Measurements from ENCODE around the gene RTP2. TPM values are rescaled to one million over a fixed set of nuclear protein-coding genes. Genes with fewer than 3 reads are reported as not detected.
A peak's percentile ranks its signal among the peaks of the same experiment; 100 is the strongest.

The RTP2 gene
- total and polyA plus RNA-seq, 9 donors = not detected

DNA sequence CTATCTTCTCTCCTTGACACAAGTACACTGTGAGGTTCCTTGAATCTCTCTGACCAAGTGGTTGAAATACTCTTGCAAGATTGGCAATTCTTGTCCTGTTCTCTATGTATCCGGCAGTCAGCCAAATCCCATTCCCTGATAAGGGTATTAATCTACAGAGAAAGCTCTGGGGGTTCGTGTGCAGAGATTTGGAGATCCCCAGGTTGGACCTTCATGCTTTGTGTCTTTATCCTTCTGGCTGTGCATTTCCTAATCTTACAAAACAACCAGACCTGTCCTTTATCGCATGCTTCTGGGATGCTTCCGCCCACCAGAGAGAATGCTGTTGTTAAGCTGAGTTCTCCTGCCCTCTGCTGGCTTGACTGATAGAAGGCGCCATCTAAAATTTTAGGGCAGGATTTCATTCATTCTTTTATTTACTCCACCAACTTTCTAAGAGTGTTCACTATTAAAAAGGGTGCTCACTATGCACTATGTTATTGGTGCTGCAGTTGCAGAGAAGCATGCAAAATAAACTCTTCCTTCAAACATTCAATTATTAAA is 23.6 kb downstream of the RTP2 start:
- H3K36me3 ChIP-seq (ENCODE audit: control insufficient read depth, insufficient read depth, low read length) = no peaks in the 10 kb centered on the region
- H3K4me1 ChIP-seq (ENCODE audit: control insufficient read depth, insufficient read depth, low read length) = no peaks in the 10 kb centered on the region
- no peak overlapping the region for H3K27ac ChIP-seq (ENCODE audit: low read length)
- no peaks in the 10 kb centered on the region for H3K27me3 ChIP-seq (ENCODE audit: control insufficient read depth, insufficient read depth, low read length)
- WGBS (ENCODE audit: insufficient coverage) = 11% methylated on average over 3 of the region's 5 CpGs
- peak; percentile 46 for DNase-seq
- no peak overlapping the region for H3K4me3 ChIP-seq (ENCODE audit: low read length)
- no peaks in the 10 kb centered on the region for H3K9me3 ChIP-seq (replicated peaks; ENCODE audit: control insufficient read depth, low read depth, low read length)

DNA sequence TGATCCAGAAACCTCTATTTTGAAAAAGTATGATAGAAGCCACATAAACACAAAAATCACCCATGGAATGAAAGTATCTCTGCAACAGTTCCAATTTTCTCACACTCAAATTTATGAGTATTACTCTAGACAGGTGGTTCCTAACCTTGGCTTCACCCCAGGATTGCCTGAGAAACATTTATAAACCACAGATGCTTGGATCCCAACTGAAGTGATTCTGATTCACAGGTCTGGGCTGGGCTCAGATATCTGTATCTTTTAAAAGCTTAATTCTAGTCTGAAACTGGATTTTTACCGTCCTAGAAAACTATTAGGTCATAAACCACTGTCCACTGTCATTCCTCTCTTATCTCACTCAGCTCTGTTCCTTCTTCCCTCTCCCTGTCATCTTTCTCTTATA is 24.8 kb downstream of the RTP2 start:
- DNase-seq = no peak
- 42% methylated on average over 1 of the region's 1 CpG for WGBS (ENCODE audit: insufficient coverage)
- H3K4me1 ChIP-seq (ENCODE audit: control insufficient read depth, insufficient read depth, low read length) = no peaks in the 10 kb centered on the region
- no peaks in the 10 kb centered on the region for H3K27me3 ChIP-seq (ENCODE audit: control insufficient read depth, insufficient read depth, low read length)
- H3K4me3 ChIP-seq (ENCODE audit: low read length) = no peak overlapping the region
- no peaks in the 10 kb centered on the region for H3K9me3 ChIP-seq (replicated peaks; ENCODE audit: control insufficient read depth, low read depth, low read length)
- no peaks in the 10 kb centered on the region for H3K36me3 ChIP-seq (ENCODE audit: control insufficient read depth, insufficient read depth, low read length)
- no peak overlapping the region for H3K27ac ChIP-seq (ENCODE audit: low read length)

DNA sequence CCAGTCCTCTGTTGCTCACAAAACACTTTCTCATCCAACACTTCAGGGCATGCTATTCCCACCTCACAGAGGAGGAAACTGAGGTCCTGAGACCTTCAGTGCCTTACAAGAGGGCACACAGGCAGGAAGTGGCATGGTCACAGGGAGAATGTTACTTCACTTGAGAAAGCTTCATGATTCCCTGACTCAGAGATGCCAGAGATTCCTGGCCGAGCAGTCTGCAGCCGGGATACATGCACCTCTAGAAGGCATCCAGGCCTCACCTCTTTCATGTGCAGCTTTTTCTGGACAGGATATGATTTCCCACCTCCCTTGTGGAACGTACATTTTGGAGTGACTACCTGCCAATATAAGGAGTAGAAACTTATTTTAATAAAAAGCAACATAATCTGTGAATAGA is 29.3 kb downstream of the RTP2 start:
- DNase-seq = no peak
- 67% methylated on average over 2 of the region's 3 CpGs for WGBS (ENCODE audit: insufficient coverage)
- no peaks in the 10 kb centered on the region for H3K4me1 ChIP-seq (ENCODE audit: control insufficient read depth, insufficient read depth, low read length)
- H3K4me3 ChIP-seq (ENCODE audit: low read length) = no peak overlapping the region
- no peaks in the 10 kb centered on the region for H3K9me3 ChIP-seq (replicated peaks; ENCODE audit: control insufficient read depth, low read depth, low read length)
- H3K27ac ChIP-seq (ENCODE audit: low read length) = no peak overlapping the region
- H3K36me3 ChIP-seq (ENCODE audit: control insufficient read depth, insufficient read depth, low read length) = no peaks in the 10 kb centered on the region
- peaks cover 4% of the 10 kb centered on the region for H3K27me3 ChIP-seq (ENCODE audit: control insufficient read depth, insufficient read depth, low read length)

DNA sequence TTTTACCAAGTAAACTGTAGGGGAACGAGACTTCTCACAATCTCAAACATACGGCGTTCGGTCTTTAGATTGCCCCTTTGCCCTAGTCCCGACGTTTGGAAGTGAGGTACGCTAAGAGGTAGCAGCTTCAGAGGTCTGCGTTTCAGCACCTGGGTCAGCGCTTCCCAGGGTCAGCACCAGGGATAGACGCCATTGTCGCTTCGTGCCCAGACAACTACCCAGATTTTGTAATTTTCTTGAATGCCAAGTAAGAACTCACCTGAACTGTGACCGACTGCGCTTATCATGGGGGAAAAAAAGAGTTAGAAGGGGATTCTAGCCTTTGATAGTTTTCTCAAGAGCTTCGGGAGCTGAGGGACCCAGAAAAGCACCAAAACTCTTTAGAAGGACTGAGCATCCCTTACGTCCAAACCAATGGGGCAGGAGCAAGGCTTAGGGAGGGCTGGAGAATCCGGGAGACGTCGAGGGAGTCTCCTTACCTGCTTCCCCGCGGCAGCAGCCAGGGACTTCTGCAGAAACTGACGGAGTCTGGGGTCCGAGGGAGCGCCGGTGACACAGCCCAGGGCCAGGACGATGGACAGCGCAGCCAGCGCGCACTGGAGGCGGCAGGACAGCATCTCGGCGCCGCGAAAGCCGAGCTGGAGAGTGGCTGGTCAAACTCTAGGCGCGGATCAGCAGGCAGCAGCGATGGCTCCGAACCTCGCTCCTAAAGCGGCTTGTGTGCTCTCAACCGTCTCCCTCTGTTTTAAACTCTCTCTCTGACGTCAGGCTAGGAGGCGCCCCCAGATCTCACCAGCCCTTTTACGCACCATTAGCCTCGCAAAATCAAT is 32.5 kb downstream of the RTP2 start, which contains the start of gene SST:
TSS of gene SST (minus strand) at position 720 of the 830 bp plus-strand sequence. CDS start at position 617, 103 bp downstream.
- no peak within 1 kb of the TSS for H3K27ac ChIP-seq (ENCODE audit: low read length)
- no peaks in the 10 kb centered on the region for H3K9me3 ChIP-seq (replicated peaks; ENCODE audit: control insufficient read depth, low read depth, low read length)
- WGBS (ENCODE audit: insufficient coverage) = 6% methylated on average over 35 of the region's 46 CpGs
- peaks cover 4% of the 10 kb centered on the region for H3K27me3 ChIP-seq (ENCODE audit: control insufficient read depth, insufficient read depth, low read length)
- H3K4me3 ChIP-seq (ENCODE audit: low read length) = no peak within 1 kb of the TSS
- no peaks in the 10 kb centered on the region for H3K36me3 ChIP-seq (ENCODE audit: control insufficient read depth, insufficient read depth, low read length)
- DNase-seq = peak; percentile 64
- H3K4me1 ChIP-seq (ENCODE audit: control insufficient read depth, insufficient read depth, low read length) = no peaks in the 10 kb centered on the region

DNA sequence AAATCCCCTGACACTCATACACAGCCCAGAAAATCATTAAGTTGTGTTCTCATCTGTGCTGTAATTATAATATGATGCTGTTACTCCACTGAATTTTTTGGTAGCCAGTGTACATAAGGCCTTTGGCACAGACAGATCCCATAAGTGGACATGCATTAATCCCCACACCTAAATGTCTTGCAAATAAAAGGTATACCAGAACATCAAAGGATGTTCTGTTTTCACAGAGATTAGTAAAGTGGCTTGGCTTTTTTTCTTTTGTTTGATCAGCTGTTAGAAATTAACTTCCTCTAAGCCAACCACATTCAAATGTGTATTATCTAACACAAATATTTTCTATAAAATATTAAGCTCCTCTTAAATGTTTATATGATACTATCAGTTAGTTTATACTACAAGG is 34.8 kb downstream of the RTP2 start:
- Histone ChIP-seq H3K27me3 (ENCODE audit: control insufficient read depth, insufficient read depth, low read length) (peaks cover 4% of the 10 kb centered on the region), H3K27ac (ENCODE audit: low read length) (no peak overlapping the region), H3K9me3 (replicated peaks; ENCODE audit: control insufficient read depth, low read depth, low read length) (no peaks in the 10 kb centered on the region), H3K4me3 (ENCODE audit: low read length) (no peak overlapping the region), H3K36me3 (ENCODE audit: control insufficient read depth, insufficient read depth, low read length) (no peaks in the 10 kb centered on the region), H3K4me1 (ENCODE audit: control insufficient read depth, insufficient read depth, low read length) (no peaks in the 10 kb centered on the region)
- no peak for DNase-seq

DNA sequence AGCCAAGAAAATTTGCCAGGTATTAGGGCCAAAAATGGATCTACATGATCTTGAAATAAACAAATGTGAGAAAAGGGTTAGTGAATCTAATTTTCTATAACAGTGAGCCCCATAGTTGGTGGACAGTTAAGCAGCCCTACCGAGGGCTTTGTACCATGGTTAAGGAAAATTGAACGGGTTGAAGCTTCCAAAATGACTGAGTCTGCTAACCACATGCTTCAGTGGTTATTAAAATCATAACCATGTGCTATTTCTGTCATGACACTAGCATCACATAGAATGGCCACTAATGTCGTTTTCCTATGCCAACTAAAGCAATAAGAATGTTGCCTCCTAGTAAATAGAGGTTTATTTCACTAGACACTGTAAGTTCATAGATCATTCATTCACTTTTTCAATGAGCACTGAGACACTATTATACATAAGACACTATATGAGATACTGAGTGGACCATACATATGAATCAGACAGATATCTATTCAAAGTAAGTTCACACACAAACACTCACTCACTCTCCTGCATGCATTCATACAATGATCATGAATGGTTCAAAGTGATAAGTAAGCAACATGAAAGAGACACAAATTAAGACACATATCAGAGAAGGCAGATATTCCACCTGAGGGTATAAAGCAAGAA is 36.5 kb downstream of the RTP2 start:
- H3K27me3 ChIP-seq (ENCODE audit: control insufficient read depth, insufficient read depth, low read length) = peaks cover 4% of the 10 kb centered on the region

DNA sequence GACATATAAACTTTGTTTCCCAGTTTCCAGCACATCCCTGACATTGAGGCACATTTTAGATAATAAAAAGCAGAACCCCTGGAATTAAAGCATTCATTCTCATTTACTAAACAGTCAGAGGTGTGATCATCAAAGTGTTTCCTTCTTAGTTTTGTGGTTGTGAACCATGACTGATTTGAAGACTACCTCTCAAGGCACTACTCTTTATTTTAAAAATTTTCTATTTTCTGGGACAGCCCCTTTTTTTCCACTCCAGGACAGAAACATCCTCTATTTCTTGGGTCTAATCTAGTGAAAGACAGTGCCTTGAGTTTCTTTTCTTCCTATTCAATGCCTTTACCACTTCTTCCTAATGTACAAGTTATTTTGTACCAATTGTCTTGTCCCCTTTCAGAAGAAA is 37.3 kb downstream of the RTP2 start:
- no peak overlapping the region for H3K27ac ChIP-seq (ENCODE audit: low read length)
- DNase-seq = no peak
- H3K27me3 ChIP-seq (ENCODE audit: control insufficient read depth, insufficient read depth, low read length) = peaks cover 2% of the 10 kb centered on the region
- H3K4me3 ChIP-seq (ENCODE audit: low read length) = no peak overlapping the region
- no peaks in the 10 kb centered on the region for H3K36me3 ChIP-seq (ENCODE audit: control insufficient read depth, insufficient read depth, low read length)
- no peaks in the 10 kb centered on the region for H3K9me3 ChIP-seq (replicated peaks; ENCODE audit: control insufficient read depth, low read depth, low read length)
- H3K4me1 ChIP-seq (ENCODE audit: control insufficient read depth, insufficient read depth, low read length) = no peaks in the 10 kb centered on the region

More for the DNA sequence above, 36.5 kb downstream of the RTP2 start:
- H3K4me1 ChIP-seq (ENCODE audit: control insufficient read depth, insufficient read depth, low read length) = no peaks in the 10 kb centered on the region
- no CpG with 5 or more reads among the region's 3 CpGs for WGBS (ENCODE audit: insufficient coverage)
- H3K4me3 ChIP-seq (ENCODE audit: low read length) = no peak overlapping the region
- no peak overlapping the region for H3K27ac ChIP-seq (ENCODE audit: low read length)
- no peak for DNase-seq
- no peaks in the 10 kb centered on the region for H3K36me3 ChIP-seq (ENCODE audit: control insufficient read depth, insufficient read depth, low read length)
- no peaks in the 10 kb centered on the region for H3K9me3 ChIP-seq (replicated peaks; ENCODE audit: control insufficient read depth, low read depth, low read length)

DNA sequence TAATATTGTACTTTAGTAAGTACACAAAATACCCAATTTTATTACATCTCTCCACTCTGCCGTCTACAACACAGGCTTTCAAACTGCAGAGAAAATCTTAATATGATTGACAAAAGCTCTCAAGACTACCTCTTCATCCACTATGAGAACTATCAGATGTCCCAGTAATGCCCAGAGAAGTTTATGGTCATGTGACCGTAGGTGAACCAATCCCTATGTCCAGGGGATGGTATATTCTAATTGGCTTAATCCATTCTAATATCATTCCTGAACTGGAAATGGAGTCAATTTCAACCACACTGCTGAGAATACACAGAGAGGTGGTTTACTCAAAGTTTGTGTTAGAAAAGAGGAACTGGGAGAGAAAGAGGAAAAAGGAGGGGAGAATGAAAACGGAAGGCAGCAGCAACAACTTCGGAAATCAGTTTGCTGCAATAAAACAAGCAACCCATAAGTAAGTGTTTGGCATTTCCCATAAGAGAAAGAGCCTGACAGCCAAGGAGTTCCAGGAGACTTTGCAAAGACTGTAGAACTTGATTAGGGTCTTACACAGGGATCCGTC is 39.4 kb downstream of the RTP2 start:
- no peaks in the 10 kb centered on the region for H3K27me3 ChIP-seq (ENCODE audit: control insufficient read depth, insufficient read depth, low read length)
- no CpG with 5 or more reads among the region's 5 CpGs for WGBS (ENCODE audit: insufficient coverage)
- no peak overlapping the region for H3K27ac ChIP-seq (ENCODE audit: low read length)

DNA sequence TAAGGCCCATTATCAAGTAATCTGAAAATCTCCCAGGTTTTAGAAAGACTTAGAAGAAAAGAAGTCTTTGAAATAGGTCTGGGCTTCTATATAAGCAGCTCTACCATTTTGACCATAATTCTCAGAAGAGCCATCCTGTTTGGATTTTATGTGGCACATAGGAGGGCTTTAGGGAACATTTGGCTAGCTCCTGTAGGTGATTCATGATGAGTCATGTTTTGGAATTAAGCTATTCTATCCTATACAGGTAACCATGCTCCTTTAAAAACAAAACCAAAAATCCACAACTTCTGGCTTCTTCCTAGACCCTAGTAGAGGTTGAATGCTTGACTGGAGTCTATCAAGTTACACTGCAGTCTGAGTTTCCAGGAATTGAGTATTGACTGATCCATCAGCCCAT is 41.1 kb downstream of the RTP2 start:
- Histone ChIP-seq H3K36me3 (ENCODE audit: control insufficient read depth, insufficient read depth, low read length) (no peaks in the 10 kb centered on the region), H3K4me1 (ENCODE audit: control insufficient read depth, insufficient read depth, low read length) (no peaks in the 10 kb centered on the region), H3K27ac (ENCODE audit: low read length) (no peak overlapping the region), H3K4me3 (ENCODE audit: low read length) (no peak overlapping the region), H3K27me3 (ENCODE audit: control insufficient read depth, insufficient read depth, low read length) (no peaks in the 10 kb centered on the region), H3K9me3 (replicated peaks; ENCODE audit: control insufficient read depth, low read depth, low read length) (no peaks in the 10 kb centered on the region)
- DNase-seq = no peak

More for the DNA sequence above, 39.4 kb downstream of the RTP2 start:
- DNase-seq = no peak
- Histone ChIP-seq H3K4me1 (ENCODE audit: control insufficient read depth, insufficient read depth, low read length) (no peaks in the 10 kb centered on the region), H3K4me3 (ENCODE audit: low read length) (no peak overlapping the region), H3K36me3 (ENCODE audit: control insufficient read depth, insufficient read depth, low read length) (no peaks in the 10 kb centered on the region), H3K9me3 (replicated peaks; ENCODE audit: control insufficient read depth, low read depth, low read length) (no peaks in the 10 kb centered on the region)

DNA sequence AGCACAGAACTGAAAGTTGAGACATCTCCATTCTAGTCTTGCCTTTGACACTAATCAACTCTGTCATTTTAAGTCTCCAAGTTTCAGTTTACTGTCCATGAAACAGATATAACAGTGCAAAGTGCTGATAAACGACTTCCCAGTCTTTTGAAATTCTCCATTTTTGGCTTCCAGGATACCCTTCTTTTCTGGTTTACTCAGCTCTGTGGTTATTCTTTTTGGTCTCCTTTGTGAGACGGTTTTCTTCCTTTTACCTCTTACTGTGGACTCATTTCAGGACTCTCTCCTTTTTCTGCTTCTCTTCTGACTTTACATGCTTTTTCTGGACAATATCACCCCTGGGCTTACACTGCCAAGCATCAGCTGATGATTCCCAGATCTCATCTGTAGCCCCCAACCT is 51.1 kb downstream of the RTP2 start:
- no peaks in the 10 kb centered on the region for H3K27me3 ChIP-seq (ENCODE audit: control insufficient read depth, insufficient read depth, low read length)

More for the DNA sequence above, 51.1 kb downstream of the RTP2 start:
- Histone ChIP-seq H3K4me3 (ENCODE audit: low read length) (no peak overlapping the region), H3K27ac (ENCODE audit: low read length) (no peak overlapping the region), H3K36me3 (ENCODE audit: control insufficient read depth, insufficient read depth, low read length) (no peaks in the 10 kb centered on the region), H3K9me3 (replicated peaks; ENCODE audit: control insufficient read depth, low read depth, low read length) (no peaks in the 10 kb centered on the region), H3K4me1 (ENCODE audit: control insufficient read depth, insufficient read depth, low read length) (no peaks in the 10 kb centered on the region)
- no peak for DNase-seq
- WGBS (ENCODE audit: insufficient coverage) = 49% methylated on average over 2 of the region's 2 CpGs

Data from muscle of leg (tissue), 11 donors.